ENCODE measurements around the gene MTHFD2. TPM values are rescaled to one million over a fixed set of nuclear protein-coding genes. Genes with fewer than 3 reads are reported as not detected.
"Not testable (repeated sequence)": the region's sequence is repeated elsewhere in the genome, so short reads cannot be mapped to it uniquely, and the experiment has no call there.

Gene MTHFD2
- total and polyA plus RNA-seq, 2 experiments from 2014 or later, result 144 to 215 TPM

DNA sequence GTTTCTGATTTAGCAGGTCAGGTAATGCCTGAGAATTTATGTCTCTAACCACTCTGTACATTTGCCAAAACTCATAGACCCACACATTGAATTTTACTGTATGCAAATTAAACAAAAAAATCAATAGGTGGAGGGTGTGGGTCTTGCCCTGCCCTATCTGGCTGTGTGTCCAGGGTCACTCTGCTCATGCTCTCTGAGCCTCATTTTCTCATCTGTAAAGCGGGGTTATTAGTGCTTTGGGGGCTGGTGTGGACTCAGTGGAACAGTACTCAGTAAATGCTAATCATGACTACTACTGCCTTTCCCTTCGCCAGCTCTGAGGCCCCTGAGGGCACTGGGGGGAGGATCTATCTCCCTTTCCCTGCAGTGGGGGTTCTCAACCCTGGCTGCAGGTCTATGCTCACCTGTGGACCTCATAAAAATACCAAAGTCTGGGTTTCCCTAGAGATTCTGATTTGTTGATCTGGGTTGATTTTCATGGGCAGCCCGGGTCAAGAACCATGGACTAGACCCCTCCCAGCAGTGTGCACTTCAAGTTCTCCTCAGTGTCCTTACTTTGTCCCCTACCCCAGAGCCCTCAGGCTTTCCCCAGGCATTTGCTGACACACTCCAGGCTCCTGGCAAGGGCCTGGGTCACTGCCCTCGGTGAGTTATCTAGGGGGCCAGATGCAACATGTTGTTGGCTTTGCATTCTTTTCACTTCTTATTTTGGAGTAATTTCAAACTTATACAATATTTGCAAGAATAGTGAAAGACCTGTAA lies 27.5 kb downstream of the MTHFD2 start:
- no peaks in the 10 kb centered on the region for H3K9me2 ChIP-seq (ENCODE audit: insufficient read depth)
- no peaks in the 10 kb centered on the region for H3K27me3 ChIP-seq (replicated peaks; ENCODE audit: insufficient read depth)
- no peak overlapping the region for H3K9ac ChIP-seq
- no peak for DNase-seq
- no peaks in the 10 kb centered on the region for H3K79me2 ChIP-seq (ENCODE audit: insufficient read depth)
- H2AFZ ChIP-seq, result no peak overlapping the region
- H3K4me1 ChIP-seq (ENCODE audit: insufficient read depth), result peaks cover 22% of the 10 kb centered on the region
- peaks cover 30% of the 10 kb centered on the region for H3F3A ChIP-seq (ENCODE audit: insufficient read depth)
- 48 to 52% methylated on average over 4 of the region's 4 CpGs for WGBS, 2 experiments (ENCODE audit: low coverage in 1 of 2, low lambda C conversion rate in 2 of 2, missing lambda C conversion rate in 2 of 2)
- no peak overlapping the region for H3K27ac ChIP-seq
- H3K4me3 ChIP-seq, result no peak overlapping the region
- no peaks in the 10 kb centered on the region for H4K20me1 ChIP-seq (ENCODE audit: insufficient read depth)
- TF ChIP-seq EZH2phosphoT487 (IDR thresholded peaks at IDR 0.05; ENCODE audit: insufficient read depth, low read depth) (no peak), EZH2 (IDR thresholded peaks at IDR 0.05; ENCODE audit: insufficient read depth, poor library complexity, severe bottlenecking) (no peak)
- no peak overlapping the region for H3K4me2 ChIP-seq (ENCODE audit: unreplicated experiment)
- H3K9me3 ChIP-seq (ENCODE audit: low read depth), result no peaks in the 10 kb centered on the region
- H3K36me3 ChIP-seq (ENCODE audit: low read depth), result 0 out of 2 replicates have a peak, but pooled peaks cover 5% of the 10 kb centered on the region
- in situ Hi-C loops (cut with MboI), result no loop called here

DNA sequence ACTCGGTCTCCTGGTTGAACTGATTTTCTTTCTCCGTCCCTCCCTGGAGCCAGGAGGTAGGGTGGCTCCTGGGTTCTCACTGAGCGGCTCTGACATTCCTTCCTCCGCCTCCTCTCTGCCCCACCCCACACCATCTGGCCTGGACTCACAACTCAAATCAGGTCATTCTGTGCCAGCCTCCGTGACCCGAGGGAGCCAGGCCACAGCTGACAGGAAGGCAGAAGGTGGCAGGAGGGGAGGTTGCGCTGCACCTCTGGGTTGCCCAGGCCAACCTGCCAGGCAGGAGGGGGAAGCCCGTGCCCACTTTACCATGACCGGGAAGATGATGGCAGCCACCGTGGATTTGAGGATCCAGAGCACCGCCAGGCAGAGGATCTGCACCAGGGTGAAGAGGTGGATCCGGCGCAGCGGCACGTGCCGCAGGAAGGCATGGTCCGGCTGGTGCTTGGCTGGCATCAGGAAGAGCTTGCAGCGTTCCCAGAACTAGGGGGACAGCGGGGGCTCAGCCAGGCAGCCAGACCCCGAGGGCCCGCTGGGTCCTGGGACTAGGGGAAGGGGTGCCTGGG lies 28.3 kb downstream of the MTHFD2 start:
- peaks cover 24% of the 10 kb centered on the region for H3F3A ChIP-seq (ENCODE audit: insufficient read depth)
- peak; percentile 16 for DNase-seq
- H3K4me2 ChIP-seq (ENCODE audit: unreplicated experiment), result no peak overlapping the region
- no peaks in the 10 kb centered on the region for H3K27me3 ChIP-seq (replicated peaks; ENCODE audit: insufficient read depth)
- no peaks in the 10 kb centered on the region for H3K36me3 ChIP-seq (ENCODE audit: low read depth)
- H3K4me1 ChIP-seq (ENCODE audit: insufficient read depth), result peaks cover 22% of the 10 kb centered on the region
- no peaks in the 10 kb centered on the region for H4K20me1 ChIP-seq (ENCODE audit: insufficient read depth)
- in situ Hi-C loops (cut with MboI), result no loop called here
- H3K4me3 ChIP-seq, result no peak overlapping the region
- WGBS, 2 experiments (ENCODE audit: low coverage in 1 of 2, low lambda C conversion rate in 2 of 2, missing lambda C conversion rate in 2 of 2), result 78 to 83% methylated on average over 16 to 21 of the region's 21 CpGs
- H3K9ac ChIP-seq, result no peak overlapping the region
- H3K27ac ChIP-seq, result no peak overlapping the region
- H3K9me2 ChIP-seq (ENCODE audit: insufficient read depth), result no peaks in the 10 kb centered on the region
- TF ChIP-seq EZH2 (IDR thresholded peaks at IDR 0.05; ENCODE audit: insufficient read depth, poor library complexity, severe bottlenecking), result no peak
- no peak for TF ChIP-seq EZH2phosphoT487 (IDR thresholded peaks at IDR 0.05; ENCODE audit: insufficient read depth, low read depth)
- no peak overlapping the region for H2AFZ ChIP-seq
- H3K79me2 ChIP-seq (ENCODE audit: insufficient read depth), result no peaks in the 10 kb centered on the region
- H3K9me3 ChIP-seq (ENCODE audit: low read depth), result no peaks in the 10 kb centered on the region

DNA sequence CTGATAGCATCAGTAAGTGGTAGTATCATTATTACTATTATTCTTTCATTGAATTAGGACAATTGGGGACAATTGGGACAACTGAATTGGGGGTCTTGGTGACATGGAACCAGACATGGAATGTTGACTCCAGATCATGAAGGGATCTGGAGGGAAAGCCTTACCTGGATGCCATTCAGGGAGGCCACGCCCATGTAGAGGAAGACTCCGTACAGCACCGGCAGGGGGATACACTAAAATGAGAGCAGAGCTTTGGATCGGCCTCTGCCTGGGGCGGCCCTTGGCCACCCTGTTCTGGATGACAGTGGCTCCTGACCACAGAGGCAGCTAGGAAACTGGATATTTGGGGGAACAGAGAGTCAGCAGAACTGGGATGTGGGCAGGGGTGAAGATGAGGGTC lies 29.2 kb downstream of the MTHFD2 start:
- Histone ChIP-seq H3K27me3 (replicated peaks; ENCODE audit: insufficient read depth) (no peaks in the 10 kb centered on the region), H3K4me2 (ENCODE audit: unreplicated experiment) (no peak overlapping the region), H3K36me3 (ENCODE audit: low read depth) (no peaks in the 10 kb centered on the region), H3F3A (ENCODE audit: insufficient read depth) (peaks cover 15% of the 10 kb centered on the region), H2AFZ (no peak overlapping the region), H3K79me2 (ENCODE audit: insufficient read depth) (no peaks in the 10 kb centered on the region), H3K27ac (no peak overlapping the region), H4K20me1 (ENCODE audit: insufficient read depth) (no peaks in the 10 kb centered on the region), H3K4me1 (ENCODE audit: insufficient read depth) (peaks cover 15% of the 10 kb centered on the region), H3K9me3 (ENCODE audit: low read depth) (no peaks in the 10 kb centered on the region), H3K4me3 (no peak overlapping the region), H3K9me2 (ENCODE audit: insufficient read depth) (no peaks in the 10 kb centered on the region), H3K9ac (no peak overlapping the region)
- WGBS, 2 experiments (ENCODE audit: low coverage in 1 of 2, low lambda C conversion rate in 2 of 2, missing lambda C conversion rate in 2 of 2), result 87 to 94% methylated on average over 5 of the region's 5 CpGs
- no peak for DNase-seq
- in situ Hi-C loops (cut with MboI), result no loop called here
- TF ChIP-seq EZH2phosphoT487 (IDR thresholded peaks at IDR 0.05; ENCODE audit: insufficient read depth, low read depth) (no peak), EZH2 (IDR thresholded peaks at IDR 0.05; ENCODE audit: insufficient read depth, poor library complexity, severe bottlenecking) (no peak)

DNA sequence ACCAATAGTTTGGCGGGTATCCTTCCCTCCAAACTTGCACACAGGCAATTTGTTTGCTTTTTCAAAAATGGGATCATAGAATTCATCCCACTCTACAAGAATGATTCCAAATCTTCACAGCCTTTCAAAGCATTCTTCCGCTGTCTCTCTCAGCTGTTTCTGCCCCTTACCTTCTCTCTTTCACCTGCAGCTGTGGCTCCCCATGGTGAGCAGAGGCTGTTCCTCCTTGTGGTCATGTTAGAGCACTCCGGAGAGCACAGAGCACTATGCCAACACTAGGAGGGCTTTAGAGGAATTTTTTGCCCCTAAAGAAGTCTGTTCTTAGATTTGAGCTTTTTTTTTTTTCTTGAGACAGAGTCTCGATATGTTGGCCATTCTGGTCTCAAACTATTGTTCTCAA lies 30.4 kb downstream of the MTHFD2 start:
- WGBS, 2 experiments (ENCODE audit: low coverage in 1 of 2, low lambda C conversion rate in 2 of 2, missing lambda C conversion rate in 2 of 2), result 94 to 98% methylated on average over 4 of the region's 4 CpGs
- Histone ChIP-seq H3K9me3 (ENCODE audit: low read depth) (no peaks in the 10 kb centered on the region), H3K4me2 (ENCODE audit: unreplicated experiment) (no peak overlapping the region), H3K9me2 (ENCODE audit: insufficient read depth) (no peaks in the 10 kb centered on the region), H3F3A (ENCODE audit: insufficient read depth) (peaks cover 3% of the 10 kb centered on the region), H4K20me1 (ENCODE audit: insufficient read depth) (no peaks in the 10 kb centered on the region), H3K9ac (no peak overlapping the region), H2AFZ (no peak overlapping the region), H3K4me1 (ENCODE audit: insufficient read depth) (peaks cover 6% of the 10 kb centered on the region), H3K27me3 (replicated peaks; ENCODE audit: insufficient read depth) (no peaks in the 10 kb centered on the region), H3K4me3 (no peak overlapping the region), H3K36me3 (ENCODE audit: low read depth) (no peaks in the 10 kb centered on the region), H3K79me2 (ENCODE audit: insufficient read depth) (no peaks in the 10 kb centered on the region), H3K27ac (no peak overlapping the region)
- DNase-seq, result no peak
- in situ Hi-C loops (cut with MboI), result no loop called here
- TF ChIP-seq EZH2phosphoT487 (IDR thresholded peaks at IDR 0.05; ENCODE audit: insufficient read depth, low read depth) (no peak), EZH2 (IDR thresholded peaks at IDR 0.05; ENCODE audit: insufficient read depth, poor library complexity, severe bottlenecking) (no peak)

DNA sequence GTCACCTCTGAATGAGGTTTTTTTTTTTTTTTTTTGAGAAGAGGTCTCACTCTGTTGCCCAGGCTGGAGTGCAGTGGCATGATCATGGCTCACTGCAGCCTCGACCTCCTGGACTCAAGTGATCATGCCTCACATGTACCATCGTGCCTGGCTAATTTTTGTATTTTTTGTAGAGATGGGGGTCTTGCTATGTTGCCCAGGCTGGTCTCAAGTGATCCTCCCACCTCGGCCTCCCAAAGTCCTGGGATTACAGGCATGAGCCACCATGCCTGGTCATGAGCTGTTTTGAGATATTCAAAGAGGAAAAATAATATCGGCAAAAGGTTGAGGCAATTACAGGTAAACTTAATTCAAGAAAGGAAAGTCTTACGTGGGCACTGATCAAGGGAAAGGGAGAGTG lies 31.4 kb downstream of the MTHFD2 start:
- in situ Hi-C loops (cut with MboI); H3K4me3 ChIP-seq; H4K20me1 ChIP-seq (ENCODE audit: insufficient read depth); H3K36me3 ChIP-seq (ENCODE audit: low read depth); H3K79me2 ChIP-seq (ENCODE audit: insufficient read depth); H3K9me2 ChIP-seq (ENCODE audit: insufficient read depth); H3K9ac ChIP-seq; H3K9me3 ChIP-seq (ENCODE audit: low read depth); DNase-seq; H3F3A ChIP-seq (ENCODE audit: insufficient read depth); H3K4me1 ChIP-seq (ENCODE audit: insufficient read depth); H3K27ac ChIP-seq; H2AFZ ChIP-seq; H3K27me3 ChIP-seq (replicated peaks; ENCODE audit: insufficient read depth); H3K4me2 ChIP-seq (ENCODE audit: unreplicated experiment): not testable (repeated sequence)
- 63 to 66% methylated on average over 5 of the region's 5 CpGs for WGBS, 2 experiments (ENCODE audit: low coverage in 1 of 2, low lambda C conversion rate in 2 of 2, missing lambda C conversion rate in 2 of 2)

Measured in GM23248 (cell line).